Measurements from ENCODE around the gene LSAMP. TPM values are rescaled to one million over a fixed set of nuclear protein-coding genes. Genes with fewer than 3 reads are reported as not detected.

Gene LSAMP
- total RNA-seq, 4 donors from 2014 or later: 4.3 to 5.2 (median 5.0) TPM

DNA sequence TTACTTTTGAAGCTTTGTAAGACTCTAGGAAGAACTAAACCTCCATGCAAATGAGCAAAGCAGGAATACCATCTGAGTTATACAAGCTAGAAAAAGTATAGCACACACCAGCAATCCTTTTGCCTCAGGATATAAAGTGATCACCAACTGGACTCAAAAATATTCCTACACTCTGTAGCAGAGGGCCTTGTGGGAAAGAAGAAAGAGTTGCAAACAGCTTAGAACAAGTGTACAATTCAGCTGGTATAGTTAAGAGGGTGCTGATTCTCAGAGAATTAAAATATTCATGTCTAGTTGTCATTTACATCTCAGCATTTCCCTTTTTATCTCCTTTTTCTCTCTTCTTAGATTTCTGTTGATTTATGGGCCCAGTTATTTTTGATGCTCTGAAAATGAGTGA is 573.6 kb downstream of the LSAMP start:
- Histone ChIP-seq H3K9me3 (no peaks in the 10 kb centered on the region), H3K36me3 (no peaks in the 10 kb centered on the region), H3K4me3 (no peak overlapping the region), H3K27me3 (no peaks in the 10 kb centered on the region), H3K4me1 (no peaks in the 10 kb centered on the region), H3K27ac (no peak overlapping the region)
- no peak for DNase-seq (ENCODE audit: low spot score in 2 of 2)
- TF ChIP-seq POLR2A (IDR thresholded peaks at IDR 0.05): no peak

DNA sequence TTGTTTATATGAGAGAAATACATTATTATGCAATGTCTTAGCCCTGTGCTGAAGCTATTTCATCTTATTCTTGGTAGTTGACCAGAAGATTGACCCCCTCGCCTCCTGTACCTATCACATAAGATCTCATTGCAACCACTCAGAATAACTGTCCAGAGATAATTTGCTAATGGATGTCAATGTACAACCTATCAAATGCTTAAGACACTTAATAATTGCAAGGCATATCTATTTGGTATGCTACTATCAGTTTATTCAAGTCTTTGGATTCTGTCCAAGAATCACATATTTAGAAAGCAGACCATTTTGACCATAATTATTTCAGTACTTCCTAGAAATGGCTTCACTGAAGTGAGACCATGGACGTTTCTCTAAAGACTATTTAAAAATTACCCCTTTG is 580.4 kb downstream of the LSAMP start:
- DNase-seq (ENCODE audit: low spot score in 2 of 2): no peak
- Histone ChIP-seq H3K9me3 (no peaks in the 10 kb centered on the region), H3K4me1 (no peaks in the 10 kb centered on the region), H3K36me3 (no peaks in the 10 kb centered on the region), H3K4me3 (no peak overlapping the region), H3K27me3 (no peaks in the 10 kb centered on the region), H3K27ac (no peak overlapping the region)
- WGBS: 64% methylated on average over 2 of the region's 2 CpGs
- TF ChIP-seq POLR2AphosphoS5 (IDR thresholded peaks at IDR 0.05) (no peak), POLR2A (IDR thresholded peaks at IDR 0.05) (no peak), EP300 (IDR thresholded peaks at IDR 0.05) (no peak), CTCF (IDR thresholded peaks at IDR 0.05) (no peak)

DNA sequence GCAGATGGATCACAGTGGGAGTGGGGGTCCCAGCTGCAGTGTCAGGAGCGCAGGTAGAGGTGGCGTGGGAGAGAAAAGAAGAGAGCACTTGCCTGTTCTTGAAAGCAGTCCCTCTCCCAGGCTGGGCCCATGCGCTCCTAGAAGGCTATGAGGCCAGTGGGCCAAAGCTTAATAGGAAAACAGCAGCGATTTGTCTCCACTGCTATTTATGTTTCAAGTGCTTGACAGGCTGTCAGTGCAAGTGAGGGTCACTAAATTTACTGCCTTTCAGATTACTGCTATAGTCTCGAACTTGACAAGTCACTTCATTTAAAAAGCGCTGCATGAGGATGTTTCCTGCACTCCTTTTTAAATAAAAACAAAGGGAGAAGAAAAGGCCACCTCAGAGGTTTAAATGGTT is 582.4 kb downstream of the LSAMP start:
- H3K9me3 ChIP-seq: no peaks in the 10 kb centered on the region
- no peak overlapping the region for H3K27ac ChIP-seq
- H3K4me3 ChIP-seq: no peak overlapping the region
- 79% methylated on average over 6 of the region's 6 CpGs for WGBS
- H3K36me3 ChIP-seq: no peaks in the 10 kb centered on the region
- no peaks in the 10 kb centered on the region for H3K27me3 ChIP-seq
- TF ChIP-seq EP300 (IDR thresholded peaks at IDR 0.05) (no peak), POLR2AphosphoS5 (IDR thresholded peaks at IDR 0.05) (no peak), POLR2A (IDR thresholded peaks at IDR 0.05) (no peak)
- no peaks in the 10 kb centered on the region for H3K4me1 ChIP-seq
- DNase-seq (ENCODE audit: low spot score in 2 of 2): no peak

DNA sequence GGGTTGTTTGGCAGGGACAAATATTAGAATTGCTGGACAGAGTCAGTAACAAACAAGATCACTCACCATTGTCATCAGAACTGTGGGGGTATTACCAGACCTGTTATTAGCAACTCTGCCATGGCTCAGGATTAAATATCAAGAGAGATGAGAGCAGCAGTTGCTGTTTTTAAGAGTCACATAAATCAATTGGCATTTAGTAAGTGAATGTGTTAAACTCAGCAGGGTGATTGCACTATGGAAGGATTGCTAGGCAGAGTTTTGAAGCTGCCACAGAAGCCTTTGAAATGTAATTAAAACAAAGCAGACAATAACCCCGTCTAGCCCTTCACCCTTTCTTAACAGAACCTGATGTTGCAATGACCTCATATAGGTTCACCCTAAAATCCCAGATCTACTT is 583.2 kb downstream of the LSAMP start:
- TF ChIP-seq EP300 (IDR thresholded peaks at IDR 0.05) (no peak), POLR2AphosphoS5 (IDR thresholded peaks at IDR 0.05) (no peak), CTCF (IDR thresholded peaks at IDR 0.05) (no peak), POLR2A (IDR thresholded peaks at IDR 0.05) (no peak)
- Histone ChIP-seq H3K4me3 (no peak overlapping the region), H3K36me3 (no peaks in the 10 kb centered on the region), H3K27ac (no peak overlapping the region), H3K4me1 (no peaks in the 10 kb centered on the region), H3K9me3 (no peaks in the 10 kb centered on the region), H3K27me3 (no peaks in the 10 kb centered on the region)
- DNase-seq (ENCODE audit: low spot score in 2 of 2): no peak
- 69% methylated on average over 1 of the region's 1 CpG for WGBS

GRCh38 chr3:115861166-115861733 is 584.0 kb downstream of the LSAMP start:
- Histone ChIP-seq H3K27ac (no peak overlapping the region), H3K36me3 (no peaks in the 10 kb centered on the region), H3K4me3 (no peak overlapping the region), H3K9me3 (no peaks in the 10 kb centered on the region), H3K4me1 (no peaks in the 10 kb centered on the region), H3K27me3 (no peaks in the 10 kb centered on the region)
- DNase-seq (ENCODE audit: low spot score in 2 of 2): no peak
- WGBS: 78% methylated on average over 6 of the region's 6 CpGs
- TF ChIP-seq POLR2AphosphoS5 (IDR thresholded peaks at IDR 0.05) (no peak), EP300 (IDR thresholded peaks at IDR 0.05) (no peak), CTCF (IDR thresholded peaks at IDR 0.05) (no peak), POLR2A (IDR thresholded peaks at IDR 0.05) (no peak)

- Histone ChIP-seq H3K36me3 (no peaks in the 10 kb centered on the region), H3K4me1 (no peaks in the 10 kb centered on the region), H3K4me3 (no peak overlapping the region), H3K9me3 (no peaks in the 10 kb centered on the region), H3K27me3 (no peaks in the 10 kb centered on the region), H3K27ac (no peak overlapping the region)
- no peak for TF ChIP-seq EP300 (IDR thresholded peaks at IDR 0.05)
- TF ChIP-seq POLR2A (IDR thresholded peaks at IDR 0.05): no peak
- no peak for TF ChIP-seq POLR2AphosphoS5 (IDR thresholded peaks at IDR 0.05)
- no peak for TF ChIP-seq CTCF (IDR thresholded peaks at IDR 0.05)
- DNase-seq (ENCODE audit: low spot score in 2 of 2): no peak
- 46% methylated on average over 2 of the region's 2 CpGs for WGBS
Observed at GRCh38 chr3:115860766-115861165, 584.5 kb downstream of the LSAMP start.
